GM18520 (cell line): ENCODE results near the gene SLC25A26.
"Not testable (repeated sequence)": the region's sequence is repeated elsewhere in the genome, so short reads cannot be mapped to it uniquely, and the experiment has no call there.

Experiments used
- ATAC-seq: cut with Tn5 transposase; IDR thresholded peaks from one replicate; pipeline ENCODE4 v1.9.1; 2021; ENCODE audit not compliant: unreplicated experiment

The SLC25A26 gene

GRCh38 chr3:66268864-66269263 lies 48.1 kb downstream of the SLC25A26 start:
- ATAC-seq = no peak

GRCh38 chr3:66269411-66269810 lies 48.6 kb downstream of the SLC25A26 start:
- no peak for ATAC-seq

GRCh38 chr3:66270288-66270687 lies 49.5 kb downstream of the SLC25A26 start:
- no peak for ATAC-seq

- ATAC-seq = no peak
Observed at GRCh38 chr3:66270701-66271100, 49.9 kb downstream of the SLC25A26 start.

GRCh38 chr3:66271231-66271630 lies 50.4 kb downstream of the SLC25A26 start:
- ATAC-seq = no peak

GRCh38 chr3:66272016-66272415 lies 51.2 kb downstream of the SLC25A26 start:
- ATAC-seq = no peak

- not testable (repeated sequence) for ATAC-seq
Observed at GRCh38 chr3:66274837-66275236, 54.0 kb downstream of the SLC25A26 start.

- no peak for ATAC-seq
Observed at GRCh38 chr3:66276705-66277274, 56.0 kb downstream of the SLC25A26 start.

GRCh38 chr3:66279168-66279567 lies 58.4 kb downstream of the SLC25A26 start:
- ATAC-seq = no peak

GRCh38 chr3:66280304-66280703 lies 59.5 kb downstream of the SLC25A26 start:
- no peak for ATAC-seq

GRCh38 chr3:66291922-66292321 lies 71.1 kb downstream of the SLC25A26 start:
- ATAC-seq = not testable (repeated sequence)

GRCh38 chr3:66297260-66297873 lies 76.6 kb downstream of the SLC25A26 start:
- ATAC-seq = no peak

GRCh38 chr3:66297900-66298299 lies 77.1 kb downstream of the SLC25A26 start:
- ATAC-seq = no peak

GRCh38 chr3:66298591-66298990 lies 77.8 kb downstream of the SLC25A26 start:
- no peak for ATAC-seq

GRCh38 chr3:66299085-66299484 lies 78.3 kb downstream of the SLC25A26 start:
- ATAC-seq = not testable (repeated sequence)

GRCh38 chr3:66299891-66300290 lies 79.1 kb downstream of the SLC25A26 start:
- no peak for ATAC-seq

- ATAC-seq = peak; percentile 63
Observed at GRCh38 chr3:66302288-66302687, 81.5 kb downstream of the SLC25A26 start.

GRCh38 chr3:66303491-66303901 lies 82.7 kb downstream of the SLC25A26 start:
- peak; percentile 74 for ATAC-seq

- no peak for ATAC-seq
Observed at GRCh38 chr3:66304293-66304692, 83.5 kb downstream of the SLC25A26 start.

- not testable (repeated sequence) for ATAC-seq
Observed at GRCh38 chr3:66306086-66306485, 85.3 kb downstream of the SLC25A26 start.

- not testable (repeated sequence) for ATAC-seq
Observed at GRCh38 chr3:66306991-66307390, 86.2 kb downstream of the SLC25A26 start.

- ATAC-seq = no peak
Observed at GRCh38 chr3:66312039-66312438, 91.2 kb downstream of the SLC25A26 start.

- ATAC-seq = no peak
Observed at GRCh38 chr3:66314455-66314854, 93.7 kb downstream of the SLC25A26 start.
